Rectal smooth muscle tissue (tissue), 1 donor: ENCODE results near the gene PDE7B.
A peak's percentile ranks its signal among the peaks of the same experiment; 100 is the strongest.

ENCODE experiments used
- H3K27ac ChIP-seq: one replicate; pipeline ENCODE4 v1.7.0; 2013; ENCODE audit warnings: low read depth, low read length, inconsistent platforms
- H3K27me3 ChIP-seq: one replicate; pipeline ENCODE4 v1.7.0; 2013; ENCODE audit warnings: low read length; ENCODE audit not compliant: control insufficient read depth, insufficient read depth
- H3K36me3 ChIP-seq: one replicate; pipeline ENCODE4 v1.7.0; 2013; ENCODE audit warnings: low read length; ENCODE audit not compliant: control insufficient read depth, insufficient read depth
- H3K4me1 ChIP-seq: one replicate; pipeline ENCODE4 v1.7.0; 2013; ENCODE audit warnings: low read length; ENCODE audit not compliant: control insufficient read depth, insufficient read depth
- H3K4me3 ChIP-seq: one replicate; pipeline ENCODE4 v1.7.0; 2013; ENCODE audit warnings: low read length
- H3K9ac ChIP-seq: one replicate; pipeline ENCODE4 v1.7.0; 2013; ENCODE audit warnings: low read length

PDE7B gene

GRCh38 chr6:135922174-135922573 is 70.7 kb downstream of the PDE7B start:
- Histone ChIP-seq H3K9ac (no peak overlapping the region), H3K27me3 (no peaks in the 10 kb centered on the region), H3K27ac (peak overlapping the region; percentile 56), H3K4me3 (no peak overlapping the region), H3K36me3 (no peaks in the 10 kb centered on the region), H3K4me1 (peaks cover 16% of the 10 kb centered on the region)

- Histone ChIP-seq H3K27ac (peak overlapping the region; percentile 56), H3K4me1 (peaks cover 16% of the 10 kb centered on the region)
These were observed 71.2 kb downstream of the PDE7B start for GRCh38 chr6:135922746-135923145.

DNA sequence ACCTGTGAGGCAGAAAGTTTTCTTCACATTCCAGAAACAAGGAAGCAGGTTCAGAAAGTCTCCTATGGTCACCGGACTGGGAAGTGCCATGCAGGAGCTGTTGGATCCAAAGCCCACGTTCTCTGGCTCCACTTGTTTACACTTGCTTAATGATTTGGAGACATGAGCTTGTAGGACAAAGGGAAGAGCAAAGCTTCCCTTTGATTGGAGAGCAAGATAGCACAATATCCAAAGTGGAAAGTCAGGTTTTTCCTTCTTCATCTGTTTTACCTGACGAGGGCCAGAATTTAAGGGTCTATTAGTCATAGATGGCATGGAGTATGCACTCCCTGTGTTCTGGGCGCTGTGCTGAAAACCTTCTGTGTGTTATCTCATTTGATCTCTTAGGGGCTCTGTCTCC is 81.2 kb downstream of the PDE7B start:
- no peak overlapping the region for H3K4me3 ChIP-seq
- H3K27me3 ChIP-seq, result no peaks in the 10 kb centered on the region
- H3K27ac ChIP-seq, result no peak overlapping the region
- no peaks in the 10 kb centered on the region for H3K36me3 ChIP-seq
- H3K9ac ChIP-seq, result no peak overlapping the region
- no peaks in the 10 kb centered on the region for H3K4me1 ChIP-seq

More at GRCh38 chr6:135922746-135923145, 71.2 kb downstream of the PDE7B start:
- no peak overlapping the region for H3K9ac ChIP-seq
- no peak overlapping the region for H3K4me3 ChIP-seq
- H3K36me3 ChIP-seq, result no peaks in the 10 kb centered on the region
- H3K27me3 ChIP-seq, result no peaks in the 10 kb centered on the region

- Histone ChIP-seq H3K4me1 (no peaks in the 10 kb centered on the region), H3K27ac (no peak overlapping the region), H3K4me3 (no peak overlapping the region)
These were observed 84.6 kb downstream of the PDE7B start for GRCh38 chr6:135935941-135936601.

GRCh38 chr6:135936606-135937005 is 85.1 kb downstream of the PDE7B start:
- H3K27ac ChIP-seq, result no peak overlapping the region
- H3K27me3 ChIP-seq, result no peaks in the 10 kb centered on the region
- no peak overlapping the region for H3K9ac ChIP-seq
- no peaks in the 10 kb centered on the region for H3K36me3 ChIP-seq
- H3K4me3 ChIP-seq, result no peak overlapping the region
- no peaks in the 10 kb centered on the region for H3K4me1 ChIP-seq

More at GRCh38 chr6:135935941-135936601, 84.6 kb downstream of the PDE7B start:
- Histone ChIP-seq H3K27me3 (no peaks in the 10 kb centered on the region), H3K9ac (no peak overlapping the region), H3K36me3 (no peaks in the 10 kb centered on the region)

GRCh38 chr6:135937106-135937505 is 85.6 kb downstream of the PDE7B start:
- Histone ChIP-seq H3K27me3 (no peaks in the 10 kb centered on the region), H3K27ac (no peak overlapping the region), H3K4me1 (no peaks in the 10 kb centered on the region), H3K9ac (no peak overlapping the region), H3K4me3 (no peak overlapping the region), H3K36me3 (no peaks in the 10 kb centered on the region)

GRCh38 chr6:135938576-135939207 is 87.2 kb downstream of the PDE7B start:
- H3K36me3 ChIP-seq, result no peaks in the 10 kb centered on the region
- no peak overlapping the region for H3K27ac ChIP-seq
- no peak overlapping the region for H3K9ac ChIP-seq
- no peaks in the 10 kb centered on the region for H3K27me3 ChIP-seq
- H3K4me3 ChIP-seq, result no peak overlapping the region
- no peaks in the 10 kb centered on the region for H3K4me1 ChIP-seq

- Histone ChIP-seq H3K27ac (no peak overlapping the region), H3K9ac (no peak overlapping the region), H3K27me3 (no peaks in the 10 kb centered on the region), H3K36me3 (no peaks in the 10 kb centered on the region), H3K4me3 (no peak overlapping the region), H3K4me1 (no peaks in the 10 kb centered on the region)
These were observed 87.7 kb downstream of the PDE7B start for GRCh38 chr6:135939208-135939591.

DNA sequence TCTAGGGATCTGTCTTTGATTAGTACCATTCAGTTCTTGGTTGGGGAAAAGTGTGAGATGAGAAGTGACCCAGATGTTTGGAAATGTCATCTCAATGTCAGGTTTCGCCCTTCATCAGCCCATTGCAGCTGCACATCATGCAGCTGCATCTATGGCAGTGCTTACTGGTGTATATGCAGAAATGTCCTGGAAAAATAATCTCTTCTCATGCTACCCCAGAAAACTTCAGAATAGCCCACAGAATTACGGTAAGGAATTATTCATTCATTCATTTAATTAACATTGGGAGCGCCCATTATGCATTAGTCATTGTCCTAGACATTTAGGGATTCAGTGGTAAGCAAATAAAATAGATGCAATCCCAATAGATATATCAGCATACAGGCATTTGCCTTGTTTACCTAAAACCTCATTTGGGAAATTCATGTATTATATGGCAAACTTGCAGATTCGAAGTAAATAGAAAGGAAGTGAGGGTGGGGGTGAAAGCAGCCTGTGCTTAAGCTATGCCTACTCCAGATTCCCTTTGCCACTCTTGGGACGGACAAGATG is 89.2 kb downstream of the PDE7B start:
- H3K4me1 ChIP-seq, result no peaks in the 10 kb centered on the region

GRCh38 chr6:135941275-135942025 is 89.9 kb downstream of the PDE7B start:
- Histone ChIP-seq H3K27ac (no peak overlapping the region), H3K36me3 (no peaks in the 10 kb centered on the region), H3K4me3 (no peak overlapping the region), H3K4me1 (no peaks in the 10 kb centered on the region), H3K27me3 (no peaks in the 10 kb centered on the region), H3K9ac (no peak overlapping the region)

More for the DNA sequence above, 89.2 kb downstream of the PDE7B start:
- Histone ChIP-seq H3K4me3 (no peak overlapping the region), H3K27ac (no peak overlapping the region), H3K36me3 (no peaks in the 10 kb centered on the region), H3K27me3 (no peaks in the 10 kb centered on the region), H3K9ac (no peak overlapping the region)

DNA sequence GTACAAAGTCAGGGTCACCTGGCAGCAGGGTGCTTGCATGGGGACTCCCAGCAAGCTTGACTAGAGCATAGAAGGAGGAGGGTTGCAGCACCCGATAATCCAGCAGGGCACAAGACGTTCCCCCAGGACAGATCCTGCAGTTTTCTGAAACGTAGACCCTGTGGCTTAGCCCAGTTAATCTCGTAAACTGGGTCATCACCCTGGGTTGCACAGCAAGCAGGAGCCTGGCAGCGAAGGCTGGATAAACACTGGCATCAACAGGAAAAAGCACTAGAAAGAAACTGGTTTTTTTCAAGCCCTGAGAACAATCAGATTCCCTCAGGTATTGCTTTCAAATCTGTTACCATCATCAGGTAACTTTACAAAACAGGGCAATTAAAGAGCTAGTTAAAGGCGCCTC is 92.6 kb downstream of the PDE7B start:
- no peaks in the 10 kb centered on the region for H3K27me3 ChIP-seq
- no peak overlapping the region for H3K27ac ChIP-seq
- H3K4me3 ChIP-seq, result no peak overlapping the region
- H3K36me3 ChIP-seq, result no peaks in the 10 kb centered on the region
- H3K4me1 ChIP-seq, result no peaks in the 10 kb centered on the region
- H3K9ac ChIP-seq, result no peak overlapping the region

DNA sequence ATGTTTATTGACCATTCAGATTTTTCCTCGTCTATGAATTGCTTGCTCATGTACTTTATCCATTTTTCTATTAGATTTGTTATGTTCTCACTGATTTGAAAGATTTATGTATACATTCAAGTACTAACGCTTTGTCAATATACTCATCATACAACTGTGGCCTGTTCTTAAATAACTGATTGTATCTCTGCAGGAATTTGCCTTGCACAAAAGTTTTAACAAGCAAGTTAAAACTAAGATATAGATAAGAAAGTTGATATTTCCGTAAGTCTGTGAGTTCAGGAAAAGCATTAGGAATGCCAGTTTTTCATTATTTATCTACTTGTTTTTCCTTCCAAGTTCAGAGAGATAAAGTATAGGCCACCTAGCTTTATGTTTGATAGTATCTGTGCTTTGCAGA is 95.2 kb downstream of the PDE7B start:
- Histone ChIP-seq H3K36me3 (no peaks in the 10 kb centered on the region), H3K4me1 (no peaks in the 10 kb centered on the region), H3K27ac (no peak overlapping the region), H3K9ac (no peak overlapping the region), H3K4me3 (no peak overlapping the region), H3K27me3 (no peaks in the 10 kb centered on the region)
